GM12878 (cell line): ENCODE results near the gene JDP2. TPM values are rescaled to one million over a fixed set of nuclear protein-coding genes. Genes with fewer than 3 reads are reported as not detected.

Experiments
- ATAC-seq: fragments of 200-7000 bp; cut with Tn5 transposase; 3 replicates; pipeline ENCODE4 v1.9.1; 2020; ENCODE audit warnings: mild to moderate bottlenecking, moderate library complexity
- BruUV-seq: library from RNA; stranded (reverse); fragments of 400-500 nt; replicated peaks from 2 replicates; lab custom pipeline; 2021; lab: Mats Ljungman, UMichigan
- CTCF ChIA-PET: fragments of 300-600 bp; sonication (Branson Sonifier 250); formaldehyde crosslinking; extraction: SDS; loops from one replicate; lab custom pipeline; 2021; ENCODE audit warnings: inconsistent platforms; lab: Yijun Ruan, JAX
- POLR2A ChIA-PET: fragments of 350-600 bp; formaldehyde crosslinking; extraction: SDS; loops from one replicate; lab custom pipeline; 2021; ENCODE audit warnings: inconsistent platforms; lab: Charles Lee
- RAD21 ChIA-PET: fragments of 300-600 bp; sonication (Branson Sonifier 250); formaldehyde crosslinking; loops from one replicate; lab custom pipeline; 2023; ENCODE audit warnings: antibody characterized with exemption; ENCODE audit not compliant: unreplicated experiment; lab: Charles Lee
- SMC1A ChIA-PET: fragments of 300-600 bp; sonication (Branson Sonifier 250); formaldehyde crosslinking; loops from one replicate; lab custom pipeline; 2023; ENCODE audit not compliant: unreplicated experiment, uncharacterized antibody; lab: Charles Lee
- DNase-seq: peaks from one replicate; pipeline ENCODE4 v3.0.0-alpha.2; 2011; ENCODE audit warnings: low read depth, low spot score
- FAIRE-seq: peaks from 3 replicates; lab custom pipeline; 2011; peaks lifted over from hg19 to GRCh38; lab: Jason Lieb, UNC
- H2AFZ ChIP-seq: 2 replicates; pipeline ENCODE4 v1.6.0; 2011; ENCODE audit warnings: low read depth, low read length, control low read depth; ENCODE audit not compliant: control insufficient read depth
- H3K27ac ChIP-seq: 2 replicates; pipeline ENCODE4 v1.5.1; 2011; ENCODE audit warnings: control low read depth; ENCODE audit not compliant: control insufficient read depth, insufficient read depth
- H3K27me3 ChIP-seq, 2 experiments: replicated peaks in 1 of 2; 2 replicates each; pipeline versions ENCODE4 v1.6.0 to v1.6.1; 2011; ENCODE audit warnings: low read length in 1 of 2; ENCODE audit not compliant: control insufficient read depth in 2 of 2, insufficient read depth in 2 of 2
- H3K36me3 ChIP-seq, 2 experiments: 2 replicates each; pipeline ENCODE4 v1.5.1; 2011; ENCODE audit warnings: low read length in 1 of 2; ENCODE audit not compliant: control insufficient read depth in 2 of 2, insufficient read depth in 2 of 2
- H3K4me1 ChIP-seq: 2 replicates; pipeline ENCODE4 v1.6.1; 2011; ENCODE audit warnings: mild to moderate bottlenecking, low read length, moderate library complexity, mixed read lengths; ENCODE audit not compliant: control insufficient read depth, insufficient read depth
- H3K4me2 ChIP-seq: 2 replicates; pipeline ENCODE4 v1.6.0; 2011; ENCODE audit warnings: control low read depth; ENCODE audit not compliant: control insufficient read depth, insufficient read depth
- H3K4me3 ChIP-seq: fragments of 200-600 bp; sonication (generic); 2 replicates; pipeline ENCODE4 v1.5.1; 2016
- H3K79me2 ChIP-seq: 2 replicates; pipeline ENCODE4 v1.6.0; 2011; ENCODE audit warnings: low read length; ENCODE audit not compliant: control insufficient read depth, insufficient read depth
- H3K9ac ChIP-seq: 2 replicates; pipeline ENCODE4 v1.8.0; 2011; ENCODE audit warnings: low read length, control low read depth, mixed read lengths; ENCODE audit not compliant: control insufficient read depth, insufficient read depth
- H3K9me3 ChIP-seq: replicated peaks from 3 replicates; pipeline ENCODE4 v1.5.1; 2011; ENCODE audit warnings: mild to moderate bottlenecking, low read length; ENCODE audit not compliant: control insufficient read depth, insufficient read depth
- H4K20me1 ChIP-seq: 2 replicates; pipeline ENCODE4 v1.6.0; 2011; ENCODE audit not compliant: control insufficient read depth, insufficient read depth
- BHLHE40 ChIP-seq, 2 experiments: fragments of 450-650 bp in 1 of 2; IDR thresholded peaks; 2 replicates each; pipeline ENCODE4 v1.6.1; 2011 to 2017; ENCODE audit warnings: low read depth in 2 of 2, borderline replicate concordance in 1 of 2, improper control_type of control experiment in 1 of 2, low read length in 1 of 2, mild to moderate bottlenecking in 1 of 2
- CHD2 ChIP-seq: IDR thresholded peaks from 2 replicates; pipeline ENCODE4 v1.6.1; 2011; ENCODE audit warnings: low read depth, low read length, improper control_type of control experiment, borderline replicate concordance
- CREB1 ChIP-seq: IDR thresholded peaks from 2 replicates; pipeline ENCODE4 v1.6.1; 2012; ENCODE audit warnings: low read depth, mild to moderate bottlenecking, inconsistent platforms
- EZH2 ChIP-seq: IDR thresholded peaks from 2 replicates; pipeline ENCODE4 v1.6.1; 2012; ENCODE audit warnings: low read depth, mild to moderate bottlenecking, control low read depth, inconsistent platforms, low read length, borderline replicate concordance; ENCODE audit not compliant: control insufficient read depth
- NFIC ChIP-seq: IDR thresholded peaks from 2 replicates; pipeline ENCODE4 v1.6.1; 2012; ENCODE audit warnings: low read depth, mild to moderate bottlenecking, inconsistent platforms, low read length, moderate library complexity
- RBBP5 ChIP-seq: fragments of 200-600 bp; sonication (generic); conservative IDR thresholded peaks from 2 replicates; pipeline ENCODE4 v1.6.1; 2016
- TAF1 ChIP-seq: IDR thresholded peaks from 2 replicates; pipeline ENCODE4 v1.6.1; 2011; ENCODE audit warnings: mild to moderate bottlenecking, low read depth, low read length, borderline replicate concordance
- YBX1 ChIP-seq: fragments of 450-650 bp; IDR thresholded peaks from 2 replicates; pipeline ENCODE4 v1.6.1; 2016; ENCODE audit warnings: antibody characterized with exemption
- WGBS: methylation state at CpG from one replicate; pipeline ENCODE4 v1.1.6; 2016; ENCODE audit warnings: low lambda C conversion rate; ENCODE audit not compliant: insufficient replicate concordance, insufficient coverage; ENCODE audit errors: missing lambda C conversion rate; 5-methylcytosine and 5-hydroxymethylcytosine counted together
- in situ Hi-C: fragments of 300-500 bp; cut with MboI; formaldehyde crosslinking; loops from 9 replicates; pipeline ENCODE4 v1.14.3; 2018; ENCODE audit warnings: mixed read lengths
- intact Hi-C: fragments of 100-400 bp; cut with micrococcal nuclease; formaldehyde crosslinking; loops from one replicate; pipeline ENCODE4 v1.14.2; 2022; ENCODE audit not compliant: unreplicated experiment
- polyA plus RNA-seq, 11 experiments: library from polyadenylated mRNA; depleted of rRNA in 4 of 11; unstranded in 6 of 11; stranded (reverse) in 5 of 11; fragments of >200 nt; fragmentation: Nextera tagmentation in 4 of 11; fragmentation: Illumina TruSeq in 1 of 11; extraction: Ambion mirVana in 4 of 11; extraction: Trizol in 1 of 11; gene quantifications; 1 replicate in 1 of 11; 2 replicates in 10 of 11; pipeline versions ENCODE4 v1.2.1 to v1.2.3, GENCODE V29; 2011 to 2016; ENCODE audit warnings: inconsistent platforms in 2 of 11, missing spikeins in 2 of 11, low read depth in 1 of 11
- total RNA-seq, 4 experiments: library from RNA; depleted of rRNA in 3 of 4; stranded (reverse); fragments of >200 nt in 3 of 4; fragmentation: Illumina TruSeq in 1 of 4; extraction: Trizol in 1 of 4; gene quantifications; 2 replicates each; pipeline versions ENCODE4 v1.2.1 to v1.2.3, GENCODE V29; 2013 to 2021

JDP2 gene
- total and polyA plus RNA-seq, 10 of the 15 experiments (the other 5 are each of a cell fraction or from before 2014, with no cell fraction given), result 0.71 to 21.3 (median 11.2) TPM

GRCh38 chr14:75433631-75434071, 5.8 kb downstream of the JDP2 start:
- Histone ChIP-seq H2AFZ (no peak overlapping the region), H3K27ac (no peak overlapping the region), H3K27me3 (no peaks in the 10 kb centered on the region), H3K4me3 (no peak overlapping the region), H3K79me2 (peaks cover 44% of the 10 kb centered on the region), H4K20me1 (no peaks in the 10 kb centered on the region; the same call in 1 of the 2 replicates), H3K4me2 (no peak overlapping the region), H3K36me3 (peaks cover 1 to 9% of the 10 kb centered on the region in 2 experiments; a peak in 3 of 4 replicates), H3K9ac (no peak overlapping the region), H3K4me1 (peaks cover 44% of the 10 kb centered on the region), H3K9me3 (no peaks in the 10 kb centered on the region)
- no peak for FAIRE-seq
- no TSS peak for BruUV-seq
- SMC1A ChIA-PET, result interaction anchor here (0.7 to 1.8 kb wide), 10 partner anchors 8 to 108 kb away, joined by 3 to 5 read pairs (median 4); no protein-coding TSS in a partner anchor
- no peak for DNase-seq
- RAD21 ChIA-PET, result interaction anchor here (1.2 to 2.2 kb wide), 4 partner anchors 20 to 55 kb away, joined by 3 to 9 read pairs (median 4); no protein-coding TSS in a partner anchor
- POLR2A ChIA-PET, result interaction anchor here (1.1 to 1.3 kb wide), 2 partner anchors 9 to 15 kb away, joined by 3 read pairs; no protein-coding TSS in a partner anchor
- intact Hi-C loops, result no loop called here
- no peak for ATAC-seq
- whole genome bisulfite sequencing, result 95% methylated on average over 6 of the region's 6 CpGs
- in situ Hi-C loops, result no loop called here
- TF ChIP-seq CHD2 (no peak), NFIC (no peak), EZH2 (no peak), YBX1 (no peak), RBBP5 (no peak), CREB1 (no peak), BHLHE40 (IDR thresholded peaks at IDR 0.05; ENCODE audit: borderline replicate concordance in 1 of 2, low read depth in 2 of 2, low read length in 1 of 2) (no peak), TAF1 (no peak)
- CTCF ChIA-PET, result interaction anchor here (0.6 to 1.9 kb wide), 7 partner anchors 14 to 1294 kb away, joined by 3 to 13 read pairs (median 3); no protein-coding TSS in a partner anchor
